Tibial artery (tissue), 4 donors: ENCODE measurements around the gene ADGRA3.

Source experiments
- DNase-seq, 2 donors: peaks; one replicate each; pipeline ENCODE4 v3.0.0-alpha.2; 2019
- H3K27ac ChIP-seq, 2 donors: fragments of 200-600 bp; sonication (generic) in 1 of 2; 1 replicate in 1 of 2; 2 replicates in 1 of 2; pipeline ENCODE4 v1.5.1; 2018 to 2019; ENCODE audit warnings: mild to moderate bottlenecking in 1 of 2
- H3K27me3 ChIP-seq, 2 donors: fragments of 200-600 bp; sonication (generic) in 1 of 2; one replicate each; pipeline versions ENCODE4 v1.5.1 to v1.6.0; 2016 to 2019
- H3K36me3 ChIP-seq, 3 donors: fragments of 200-600 bp; sonication (generic) in 2 of 3; one replicate each; pipeline ENCODE4 v1.5.1; 2016 to 2019; ENCODE audit warnings: mild to moderate bottlenecking in 2 of 3
- H3K4me1 ChIP-seq, 4 donors: fragments of 200-600 bp; sonication (generic) in 2 of 4; 1 replicate in 3 of 4; 2 replicates in 1 of 4; pipeline ENCODE4 v1.5.1; 2016 to 2019
- H3K4me3 ChIP-seq, 2 donors: fragments of 200-600 bp; sonication (generic) in 1 of 2; 1 replicate in 1 of 2; 2 replicates in 1 of 2; pipeline ENCODE4 v1.5.1; 2018 to 2019; ENCODE audit warnings: mild to moderate bottlenecking in 2 of 2
- H3K9me3 ChIP-seq, 3 donors: fragments of 200-600 bp; sonication (generic) in 1 of 3; one replicate each; pipeline ENCODE4 v1.5.1; 2016 to 2019
- intact Hi-C: fragments of 100-400 bp; cut with DNase I; formaldehyde crosslinking; loops from one replicate; pipeline ENCODE4 v1.15.0; 2023; ENCODE audit warnings: low total_unique reads
- TF ChIP-seq, protein P1 (sequence below), 2 experiments: fragments of 200-600 bp in 1 of 2; fragments of 450-650 bp in 1 of 2; IDR thresholded peaks; one replicate each; pipeline ENCODE4 v1.5.1; 2017 to 2019; ENCODE audit warnings: antibody characterized with exemption in 2 of 2, mild to moderate bottlenecking in 1 of 2, moderate library complexity in 1 of 2

The ADGRA3 gene

GRCh38 chr4:22551550-22551949, 35.7 kb upstream of the ADGRA3 start:
- TF ChIP-seq, protein P1, sequence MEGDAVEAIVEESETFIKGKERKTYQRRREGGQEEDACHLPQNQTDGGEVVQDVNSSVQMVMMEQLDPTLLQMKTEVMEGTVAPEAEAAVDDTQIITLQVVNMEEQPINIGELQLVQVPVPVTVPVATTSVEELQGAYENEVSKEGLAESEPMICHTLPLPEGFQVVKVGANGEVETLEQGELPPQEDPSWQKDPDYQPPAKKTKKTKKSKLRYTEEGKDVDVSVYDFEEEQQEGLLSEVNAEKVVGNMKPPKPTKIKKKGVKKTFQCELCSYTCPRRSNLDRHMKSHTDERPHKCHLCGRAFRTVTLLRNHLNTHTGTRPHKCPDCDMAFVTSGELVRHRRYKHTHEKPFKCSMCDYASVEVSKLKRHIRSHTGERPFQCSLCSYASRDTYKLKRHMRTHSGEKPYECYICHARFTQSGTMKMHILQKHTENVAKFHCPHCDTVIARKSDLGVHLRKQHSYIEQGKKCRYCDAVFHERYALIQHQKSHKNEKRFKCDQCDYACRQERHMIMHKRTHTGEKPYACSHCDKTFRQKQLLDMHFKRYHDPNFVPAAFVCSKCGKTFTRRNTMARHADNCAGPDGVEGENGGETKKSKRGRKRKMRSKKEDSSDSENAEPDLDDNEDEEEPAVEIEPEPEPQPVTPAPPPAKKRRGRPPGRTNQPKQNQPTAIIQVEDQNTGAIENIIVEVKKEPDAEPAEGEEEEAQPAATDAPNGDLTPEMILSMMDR (IDR thresholded peaks at IDR 0.05): no peak
- Histone ChIP-seq H3K27ac (no peak overlapping the region), H3K4me1 (no peaks in the 10 kb centered on the region), H3K9me3 (no peaks in the 10 kb centered on the region), H3K4me3 (no peak overlapping the region), H3K36me3 (no peaks in the 10 kb centered on the region), H3K27me3 (no peaks in the 10 kb centered on the region)
- no peak for DNase-seq
- intact Hi-C loops: no loop called here

GRCh38 chr4:22546299-22546698, 30.4 kb upstream of the ADGRA3 start:
- intact Hi-C loops: no loop called here
- TF ChIP-seq, protein P1 (IDR thresholded peaks at IDR 0.05): no peak
- DNase-seq: no peak
- Histone ChIP-seq H3K27me3 (no peaks in the 10 kb centered on the region), H3K4me1 (no peaks in the 10 kb centered on the region), H3K4me3 (no peak overlapping the region), H3K36me3 (no peaks in the 10 kb centered on the region), H3K9me3 (no peaks in the 10 kb centered on the region), H3K27ac (no peak overlapping the region)

- DNase-seq: no peak
- intact Hi-C loops: no loop called here
- H3K4me3 ChIP-seq: no peak overlapping the region
These were observed 23.4 kb upstream of the ADGRA3 start for GRCh38 chr4:22539251-22539650.

GRCh38 chr4:22537864-22538263, 22.0 kb upstream of the ADGRA3 start:
- intact Hi-C loops: no loop called here
- H3K9me3 ChIP-seq: peaks cover 0 to 13% (median 10%) of the 10 kb centered on the region in 3 donors
- no peaks in the 10 kb centered on the region for H3K27me3 ChIP-seq
- DNase-seq: no peak
- TF ChIP-seq, protein P1 (IDR thresholded peaks at IDR 0.05): no peak
- H3K4me1 ChIP-seq: no peaks in the 10 kb centered on the region
- no peaks in the 10 kb centered on the region for H3K36me3 ChIP-seq
- no peak overlapping the region for H3K27ac ChIP-seq
- no peak overlapping the region for H3K4me3 ChIP-seq

More at GRCh38 chr4:22539251-22539650, 23.4 kb upstream of the ADGRA3 start:
- no peaks in the 10 kb centered on the region for H3K4me1 ChIP-seq
- H3K27ac ChIP-seq: no peak overlapping the region
- no peaks in the 10 kb centered on the region for H3K36me3 ChIP-seq
- no peaks in the 10 kb centered on the region for H3K27me3 ChIP-seq
- peaks cover 0 to 10% (median 8%) of the 10 kb centered on the region in 3 donors for H3K9me3 ChIP-seq
- TF ChIP-seq, protein P1 (IDR thresholded peaks at IDR 0.05): no peak

DNA sequence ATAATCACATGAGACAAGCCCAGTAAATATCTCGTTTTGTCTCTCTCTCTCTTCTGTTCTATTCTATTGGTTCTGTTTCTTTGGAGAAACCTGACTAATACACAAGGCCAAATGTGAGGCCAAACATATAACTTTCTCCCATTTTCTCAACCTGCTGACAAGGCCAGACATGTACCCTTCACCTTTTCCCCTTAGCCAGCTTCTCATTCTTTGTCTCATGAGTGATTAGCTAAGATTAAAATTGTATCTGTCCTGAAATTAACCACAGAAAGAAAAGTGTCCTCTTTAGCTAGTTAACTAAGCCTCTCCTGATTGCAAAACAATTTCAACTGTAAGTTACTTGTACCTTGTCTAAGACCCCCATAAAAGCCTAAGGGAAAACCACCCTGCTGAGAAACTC, 18.5 kb upstream of the ADGRA3 start:
- intact Hi-C loops: no loop called here
- no peak for DNase-seq
- no peaks in the 10 kb centered on the region for H3K4me1 ChIP-seq
- peaks cover 0 to 13% (median 10%) of the 10 kb centered on the region in 3 donors for H3K9me3 ChIP-seq
- TF ChIP-seq, protein P1 (IDR thresholded peaks at IDR 0.05): no peak
- no peaks in the 10 kb centered on the region for H3K36me3 ChIP-seq
- H3K4me3 ChIP-seq: no peak overlapping the region
- H3K27ac ChIP-seq: no peak overlapping the region
- H3K27me3 ChIP-seq: no peaks in the 10 kb centered on the region

DNA sequence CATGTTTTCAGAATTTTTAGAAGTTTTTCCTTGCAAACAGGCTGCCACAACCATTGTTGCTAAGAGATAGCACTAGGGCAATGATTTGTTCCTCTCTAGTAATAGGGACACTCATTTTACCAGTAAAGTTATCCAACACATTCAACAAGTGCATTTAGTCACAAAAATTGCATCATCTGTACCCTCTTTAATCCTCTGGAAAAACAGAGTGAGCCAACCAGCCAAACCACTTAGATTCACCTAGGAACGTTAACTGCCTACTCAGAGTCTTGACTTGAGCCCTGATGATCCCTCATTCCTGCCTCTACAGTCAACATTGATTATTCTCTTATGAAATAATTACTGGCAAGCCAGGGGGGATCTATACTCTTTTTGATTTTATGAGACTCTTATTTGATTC, 17.0 kb upstream of the ADGRA3 start:
- no peaks in the 10 kb centered on the region for H3K36me3 ChIP-seq
- no peaks in the 10 kb centered on the region for H3K4me1 ChIP-seq
- no peak overlapping the region for H3K4me3 ChIP-seq
- peaks cover 0 to 13% (median 10%) of the 10 kb centered on the region in 3 donors for H3K9me3 ChIP-seq
- TF ChIP-seq, protein P1 (IDR thresholded peaks at IDR 0.05): no peak
- intact Hi-C loops: no loop called here
- no peak overlapping the region for H3K27ac ChIP-seq
- H3K27me3 ChIP-seq: no peaks in the 10 kb centered on the region
- no peak for DNase-seq
